H1 (cell line): ENCODE results near the gene PRMT5. TPM values are rescaled to one million over a fixed set of nuclear protein-coding genes. Genes with fewer than 3 reads are reported as not detected.

ENCODE experiments used
- CTCF ChIA-PET: fragments of 300-600 bp; sonication (Branson Sonifier 250); formaldehyde crosslinking; loops from one replicate; lab custom pipeline; 2021; ENCODE audit not compliant: partially characterized antibody; lab: Charles Lee
- POLR2A ChIA-PET: fragments of 300-600 bp; sonication (Branson Sonifier 250); formaldehyde crosslinking; loops from one replicate; lab custom pipeline; 2021; ENCODE audit warnings: inconsistent platforms; ENCODE audit not compliant: partially characterized antibody; lab: Charles Lee
- DNase-seq, 2 experiments: peaks; one replicate each; pipeline versions ENCODE4 v3.0.0 to v3.0.0-alpha.2; 2010 to 2022; ENCODE audit warnings: low spot score in 2 of 2, low read depth in 1 of 2, mixed read lengths in 1 of 2
- FAIRE-seq: peaks from 2 replicates; lab custom pipeline; 2011; peaks lifted over from hg19 to GRCh38; lab: Jason Lieb, UNC
- H2AFZ ChIP-seq: 2 replicates; pipeline ENCODE4 v1.8.1; 2012; ENCODE audit warnings: low read length, inconsistent platforms
- H2AK5ac ChIP-seq: 2 replicates; pipeline ENCODE4 v1.6.1; 2013; ENCODE audit warnings: low read depth, low read length
- H2BK120ac ChIP-seq: replicated peaks from 2 replicates; pipeline ENCODE3; 2013; ENCODE audit warnings: low read depth, low read length, inconsistent platforms
- H2BK12ac ChIP-seq: 2 replicates; pipeline ENCODE4 v1.6.1; 2013; ENCODE audit warnings: low read depth, low read length
- H2BK15ac ChIP-seq: 2 replicates; pipeline ENCODE4 v1.6.1; 2013; ENCODE audit warnings: low read length
- H2BK20ac ChIP-seq: 2 replicates; pipeline ENCODE4 v1.6.1; 2013; ENCODE audit warnings: low read length
- H2BK5ac ChIP-seq: 2 replicates; pipeline ENCODE4 v1.6.1; 2013; ENCODE audit warnings: low read depth, low read length
- H3K14ac ChIP-seq: 2 replicates; pipeline ENCODE4 v1.6.1; 2013; ENCODE audit warnings: inconsistent platforms; ENCODE audit not compliant: insufficient read length
- H3K18ac ChIP-seq: 2 replicates; pipeline ENCODE4 v1.6.1; 2013; ENCODE audit warnings: low read length; ENCODE audit errors: extremely low read depth
- H3K23ac ChIP-seq: 2 replicates; pipeline ENCODE4 v1.6.1; 2013; ENCODE audit warnings: inconsistent platforms; ENCODE audit not compliant: insufficient read length
- H3K23me2 ChIP-seq: 2 replicates; pipeline ENCODE4 v1.6.1; 2013; ENCODE audit warnings: low read depth, low read length
- H3K27ac ChIP-seq: 2 replicates; pipeline ENCODE4 v1.6.1; 2011; ENCODE audit warnings: low read depth, low read length, inconsistent platforms
- H3K27me3 ChIP-seq, 4 experiments: replicated peaks in 1 of 4; 1 replicate in 1 of 4; 2 replicates in 3 of 4; pipeline versions ENCODE4 v1.6.1 to v1.8.1; 2011 to 2013; ENCODE audit warnings: low read length in 3 of 4, mild to moderate bottlenecking in 3 of 4, inconsistent platforms in 2 of 4, mixed read lengths in 2 of 4, moderate library complexity in 1 of 4; ENCODE audit not compliant: control insufficient read depth in 3 of 4, insufficient read depth in 3 of 4; ENCODE audit errors: extremely low read depth in 1 of 4
- H3K36me3 ChIP-seq, 4 experiments: 2 replicates each; pipeline versions ENCODE4 v1.6.1 to v1.8.1; 2011 to 2013; ENCODE audit warnings: mild to moderate bottlenecking in 4 of 4, low read length in 3 of 4, moderate library complexity in 2 of 4, control low read depth in 1 of 4, inconsistent platforms in 1 of 4; ENCODE audit not compliant: insufficient read depth in 4 of 4, control insufficient read depth in 2 of 4
- H3K4ac ChIP-seq: replicated peaks from 2 replicates; pipeline ENCODE3; 2013; ENCODE audit warnings: low read length, low read depth, mixed read lengths, inconsistent platforms; ENCODE audit not compliant: insufficient read length
- H3K4me1 ChIP-seq, 4 experiments: replicated peaks in 1 of 4; 1 replicate in 1 of 4; 2 replicates in 3 of 4; pipeline versions ENCODE4 v1.6.1 to v1.8.1; 2011 to 2013; ENCODE audit warnings: low read length in 3 of 4, inconsistent platforms in 2 of 4, mixed read lengths in 1 of 4; ENCODE audit not compliant: insufficient read depth in 4 of 4, control insufficient read depth in 3 of 4
- H3K4me2 ChIP-seq, 2 experiments: 2 replicates each; pipeline versions ENCODE4 v1.6.1 to v1.8.1; 2011 to 2013; ENCODE audit warnings: low read depth in 2 of 2, low read length in 2 of 2, control low read depth in 1 of 2, inconsistent platforms in 1 of 2, mild to moderate bottlenecking in 1 of 2; ENCODE audit not compliant: insufficient read depth in 1 of 2
- H3K4me3 ChIP-seq, 4 experiments: fragments of 200-600, 300-600 bp in 1 of 4; sonication (generic), shearing (Covaris generic), sonication (Bioruptor Twin) in 1 of 4; 2 replicates each; pipeline versions ENCODE4 v1.5.1 to v1.8.1; 2011 to 2016; ENCODE audit warnings: low read length in 4 of 4, low read depth in 3 of 4, control low read depth in 2 of 4, inconsistent platforms in 2 of 4, mild to moderate bottlenecking in 2 of 4, mixed read lengths in 1 of 4, moderate library complexity in 1 of 4; ENCODE audit not compliant: insufficient read depth in 2 of 4; ENCODE audit errors: extremely low read depth in 1 of 4
- H3K56ac ChIP-seq: replicated peaks from 2 replicates; pipeline ENCODE3; 2013; ENCODE audit warnings: low read depth, mild to moderate bottlenecking, mixed read lengths, low read length, inconsistent platforms; ENCODE audit not compliant: insufficient read length
- H3K79me1 ChIP-seq: 2 replicates; pipeline ENCODE4 v1.6.1; 2013; ENCODE audit warnings: low read depth, low read length, control low read depth
- H3K79me2 ChIP-seq, 2 experiments: 2 replicates each; pipeline versions ENCODE4 v1.6.1 to v1.8.1; 2012 to 2013; ENCODE audit warnings: low read length in 2 of 2, mild to moderate bottlenecking in 2 of 2, inconsistent platforms in 1 of 2; ENCODE audit not compliant: insufficient read depth in 2 of 2, control insufficient read depth in 1 of 2
- H3K9ac ChIP-seq, 4 experiments: replicated peaks in 1 of 4; 1 replicate in 1 of 4; 2 replicates in 3 of 4; pipeline versions ENCODE4 v1.6.1 to v1.8.1; 2011 to 2013; ENCODE audit warnings: low read depth in 3 of 4, low read length in 3 of 4, control low read depth in 2 of 4, mild to moderate bottlenecking in 2 of 4, moderate library complexity in 2 of 4, inconsistent platforms in 1 of 4; ENCODE audit errors: extremely low read depth in 1 of 4
- H3K9me3 ChIP-seq, 2 experiments: 2 replicates each; pipeline versions ENCODE4 v1.6.1 to v1.8.1; 2012 to 2013; ENCODE audit warnings: mild to moderate bottlenecking in 2 of 2, moderate library complexity in 2 of 2, control low read depth in 1 of 2, inconsistent platforms in 1 of 2, low read depth in 1 of 2, low read length in 1 of 2, mixed read lengths in 1 of 2; ENCODE audit not compliant: insufficient read depth in 2 of 2
- H4K20me1 ChIP-seq, 2 experiments: replicated peaks in 1 of 2; 2 replicates each; pipeline versions ENCODE3 to v1.8.1; 2011 to 2013; ENCODE audit warnings: inconsistent platforms in 2 of 2, low read length in 2 of 2, mild to moderate bottlenecking in 1 of 2; ENCODE audit not compliant: insufficient read depth in 2 of 2, control insufficient read depth in 1 of 2
- H4K5ac ChIP-seq: 2 replicates; pipeline ENCODE4 v1.6.1; 2013; ENCODE audit warnings: low read length, low read depth, mixed read lengths, inconsistent platforms; ENCODE audit not compliant: insufficient read length
- H4K8ac ChIP-seq: 2 replicates; pipeline ENCODE4 v1.8.0; 2013; ENCODE audit warnings: mild to moderate bottlenecking, moderate library complexity, low read length, inconsistent platforms; ENCODE audit not compliant: insufficient read depth; ENCODE audit errors: extremely low read depth
- H4K91ac ChIP-seq: replicated peaks from 2 replicates; pipeline ENCODE3; 2013; ENCODE audit warnings: low read length, mixed read lengths, inconsistent platforms; ENCODE audit not compliant: insufficient read length
- BACH1 ChIP-seq: IDR thresholded peaks from 2 replicates; pipeline ENCODE4 v1.6.1; 2012; ENCODE audit warnings: low read length, improper control_type of control experiment
- MAX ChIP-seq: IDR thresholded peaks from 2 replicates; pipeline ENCODE4 v1.6.1; 2012; ENCODE audit warnings: inconsistent platforms
- SIN3A ChIP-seq, 2 experiments: IDR thresholded peaks in 1 of 2; conservative IDR thresholded peaks in 1 of 2; 2 replicates each; pipeline ENCODE4 v1.6.1; 2011 to 2012; ENCODE audit warnings: low read length in 2 of 2, improper control_type of control experiment in 1 of 2, low read depth in 1 of 2, mild to moderate bottlenecking in 1 of 2
- WGBS, 2 experiments: shearing (Covaris generic) in 1 of 2; methylation state at CpG; one replicate each; pipeline versions ENCODE4 v1.1.6 to v1.1.7; 2013 to 2015; ENCODE audit warnings: low lambda C conversion rate in 2 of 2, mixed read lengths in 2 of 2, inconsistent platforms in 1 of 2, low coverage in 1 of 2, missing lambda C conversion rate in 1 of 2; ENCODE audit not compliant: insufficient replicate concordance in 2 of 2, insufficient coverage in 1 of 2, insufficient read length in 1 of 2; ENCODE audit errors: extremely low coverage in 1 of 2, missing lambda C conversion rate in 1 of 2; 5-methylcytosine and 5-hydroxymethylcytosine counted together
- polyA plus RNA-seq, 7 experiments: library from polyadenylated mRNA; depleted of rRNA in 3 of 7; stranded (reverse) in 5 of 7; unstranded in 2 of 7; fragments of >200 nt in 5 of 7; fragments of 200-250 nt in 2 of 7; gene quantifications; 1 replicate in 5 of 7; 2 replicates in 1 of 7; 4 replicates in 1 of 7; pipeline versions ENCODE4 v1.2.1 to v1.2.3, GENCODE V29; 2011 to 2013; ENCODE audit warnings: missing spikeins in 2 of 7, mixed read lengths in 2 of 7
- total RNA-seq: library from RNA; stranded (reverse); fragmentation: NEBNext Ultra II Directional; extraction: Animal tissue kit (Norgen Biotek cat#: 25700); gene quantifications from 2 replicates; pipeline ENCODE4 v1.2.1, GENCODE V29; 2021

Gene PRMT5
- total and polyA plus RNA-seq, 2 of the 8 experiments (the other 6 are each of a cell fraction or from before 2014, with no cell fraction given), result 171 to 402 TPM

DNA sequence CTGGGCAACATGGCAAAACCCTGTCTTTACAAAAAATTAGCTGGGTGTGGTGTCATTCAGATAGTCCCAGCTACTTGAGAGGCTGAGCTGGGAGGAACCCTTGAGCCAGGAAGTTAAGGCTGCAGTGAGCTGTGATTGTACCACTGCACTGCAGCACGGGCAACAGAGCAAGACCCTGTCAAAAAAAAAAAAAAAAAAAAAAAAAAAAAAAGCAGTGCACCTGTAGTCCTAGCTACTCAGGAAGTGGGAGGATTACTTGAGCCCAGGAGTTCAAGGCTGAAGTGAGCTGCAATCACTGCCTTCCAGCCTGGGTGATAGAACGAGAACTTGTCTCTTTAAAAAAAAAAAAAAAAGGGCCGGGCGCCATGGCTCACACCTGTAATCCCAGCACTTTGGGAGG lies 40.5 kb downstream of the PRMT5 start:
- CTCF ChIA-PET, result interaction anchor here (0.6 to 14.9 kb wide), 12 partner anchors 8 to 332 kb away, joined by 3 to 158 read pairs (median 5); partner anchors contain the start of gene LRP10
- FAIRE-seq, result no peak
- TF ChIP-seq SIN3A (conservative IDR thresholded peaks at IDR 0.05 in 1 of 2, IDR thresholded peaks at IDR 0.05 in 1 of 2; ENCODE audit: low read depth in 1 of 2, low read length in 2 of 2), result no peak
- TF ChIP-seq BACH1, result no peak
- no peak for TF ChIP-seq MAX

More for the DNA sequence above, 40.5 kb downstream of the PRMT5 start:
- POLR2A ChIA-PET, result interaction anchor here (0.6 to 1.6 kb wide), 7 partner anchors 8 to 762 kb away, joined by 3 to 5 read pairs (median 3); partner anchors contain the start of gene MRPL52
- Histone ChIP-seq H3K27me3 (peaks cover 0 to 17% (median 11%) of the 10 kb centered on the region in 4 experiments; a peak in 6 of 7 replicates), H3K9me3 (no peaks in the 10 kb centered on the region), H2BK15ac (no peak overlapping the region), H3K23ac (no peak overlapping the region), H3K79me1 (peaks cover 3% of the 10 kb centered on the region; the same call in 1 of the 2 replicates), H3K56ac (no peak overlapping the region), H2AFZ (no peak overlapping the region), H4K20me1 (no peaks in the 10 kb centered on the region), H3K4me1 (peaks cover 3 to 7% (median 6%) of the 10 kb centered on the region in 4 experiments; a peak in 6 of 7 replicates), H2BK20ac (no peak overlapping the region), H4K8ac (no peak overlapping the region), H3K4ac (no peak overlapping the region), H2BK5ac (no peak overlapping the region), H4K91ac (no peak overlapping the region), H3K23me2 (peaks cover 7% of the 10 kb centered on the region), H2BK120ac (no peak overlapping the region), H3K79me2 (no peaks in the 10 kb centered on the region), H3K36me3 (no peaks in the 10 kb centered on the region), H3K27ac (no peak overlapping the region), H2BK12ac (no peak overlapping the region), H3K9ac (no peak overlapping the region), H3K18ac (no peak overlapping the region), H3K4me3 (no peak overlapping the region), H3K4me2 (no peak overlapping the region; a peak in 1 of 4 replicates), H4K5ac (no peak overlapping the region), H3K14ac (no peak overlapping the region), H2AK5ac (no peak overlapping the region)
- DNase-seq, result no peak
- WGBS, 2 experiments, result 80% methylated on average over 1 of the region's 4 CpGs; no CpG with 5 or more reads in 1 of the 2 experiments
